Liver (tissue), 9 donors: ENCODE results near the gene TMEM218. TPM values are rescaled to one million over a fixed set of nuclear protein-coding genes. Genes with fewer than 3 reads are reported as not detected.

ENCODE experiments used
- DNase-seq: peaks from one replicate; pipeline ENCODE4 v3.0.0-alpha.2; 2017; ENCODE audit warnings: low spot score
- H3K27ac ChIP-seq, 2 donors: one replicate each; pipeline ENCODE4 v1.7.0; 2013; ENCODE audit warnings: inconsistent platforms in 2 of 2, low read length in 2 of 2, control low read depth in 1 of 2, low read depth in 1 of 2, mild to moderate bottlenecking in 1 of 2
- H3K27me3 ChIP-seq, 4 donors: one replicate each; pipeline versions ENCODE4 v1.6.1 to v1.7.0; 2013; ENCODE audit warnings: low read length in 3 of 4, inconsistent platforms in 1 of 4, mild to moderate bottlenecking in 1 of 4, moderate library complexity in 1 of 4; ENCODE audit not compliant: control insufficient read depth in 4 of 4, insufficient read depth in 4 of 4
- H3K36me3 ChIP-seq, 4 donors: one replicate each; pipeline versions ENCODE4 v1.6.1 to v1.7.0; 2013; ENCODE audit warnings: low read length in 3 of 4, mild to moderate bottlenecking in 3 of 4, low read depth in 1 of 4, moderate library complexity in 1 of 4; ENCODE audit not compliant: control insufficient read depth in 4 of 4, insufficient read depth in 3 of 4
- H3K4me1 ChIP-seq, 4 donors: one replicate each; pipeline versions ENCODE4 v1.6.1 to v1.7.0; 2013; ENCODE audit warnings: low read length in 3 of 4, mild to moderate bottlenecking in 3 of 4, moderate library complexity in 1 of 4; ENCODE audit not compliant: control insufficient read depth in 4 of 4, insufficient read depth in 4 of 4
- H3K4me3 ChIP-seq, 3 donors: one replicate each; pipeline versions ENCODE4 v1.6.1 to v1.7.0; 2013; ENCODE audit warnings: low read length in 3 of 3, control low read depth in 1 of 3, low read depth in 1 of 3, mild to moderate bottlenecking in 1 of 3
- H3K9ac ChIP-seq, 2 donors: one replicate each; pipeline ENCODE4 v1.7.0; 2013; ENCODE audit warnings: low read length in 2 of 2, mild to moderate bottlenecking in 2 of 2, moderate library complexity in 2 of 2, control low read depth in 1 of 2, low read depth in 1 of 2
- H3K9me3 ChIP-seq, 4 donors: one replicate each; pipeline versions ENCODE4 v1.6.1 to v1.7.0; 2013; ENCODE audit warnings: low read length in 3 of 4; ENCODE audit not compliant: control insufficient read depth in 4 of 4
- ATF3 ChIP-seq: IDR thresholded peaks from 2 replicates; pipeline ENCODE4 v1.6.1; 2016; ENCODE audit warnings: antibody characterized with exemption
- CTCF ChIP-seq: fragments of 150-350 bp; IDR thresholded peaks from 2 replicates; pipeline ENCODE4 v1.5.1; 2017; ENCODE audit warnings: improper control_type of control experiment, low read depth, low read length; ENCODE audit not compliant: missing input control
- EGR1 ChIP-seq, 2 donors: IDR thresholded peaks; 2 replicates each; pipeline ENCODE4 v1.6.1; 2016 to 2018; ENCODE audit warnings: antibody characterized with exemption in 2 of 2, low read depth in 2 of 2
- FOXA1 ChIP-seq: IDR thresholded peaks from 2 replicates; pipeline ENCODE4 v1.6.1; 2016; ENCODE audit warnings: antibody characterized with exemption
- FOXA2 ChIP-seq: IDR thresholded peaks from 2 replicates; pipeline ENCODE4 v1.6.1; 2016; ENCODE audit warnings: antibody characterized with exemption
- GABPA ChIP-seq, 2 donors: IDR thresholded peaks in 1 of 2; conservative IDR thresholded peaks in 1 of 2; 2 replicates each; pipeline ENCODE4 v1.6.1; 2016; ENCODE audit warnings: antibody characterized with exemption in 2 of 2, mild to moderate bottlenecking in 1 of 2, moderate library complexity in 1 of 2
- HNF4A ChIP-seq, 2 donors: conservative IDR thresholded peaks; 2 replicates each; pipeline ENCODE4 v1.6.1; 2016; ENCODE audit warnings: antibody characterized with exemption in 2 of 2, mild to moderate bottlenecking in 2 of 2
- HNF4G ChIP-seq: IDR thresholded peaks from 2 replicates; pipeline ENCODE4 v1.6.1; 2016; ENCODE audit warnings: antibody characterized with exemption
- JUND ChIP-seq, 2 donors: IDR thresholded peaks; 2 replicates each; pipeline ENCODE4 v1.6.1; 2016; ENCODE audit warnings: antibody characterized with exemption in 2 of 2
- MAX ChIP-seq: IDR thresholded peaks from 2 replicates; pipeline ENCODE4 v1.6.1; 2016; ENCODE audit warnings: antibody characterized with exemption
- NR2F2 ChIP-seq: IDR thresholded peaks from 2 replicates; pipeline ENCODE4 v1.6.1; 2016; ENCODE audit warnings: antibody characterized with exemption
- RAD21 ChIP-seq, 2 donors: IDR thresholded peaks; 2 replicates each; pipeline ENCODE4 v1.6.1; 2016; ENCODE audit warnings: antibody characterized with exemption in 2 of 2, mild to moderate bottlenecking in 2 of 2
- REST ChIP-seq: IDR thresholded peaks from 2 replicates; pipeline ENCODE4 v1.6.1; 2016; ENCODE audit warnings: antibody characterized with exemption, mild to moderate bottlenecking
- RXRA ChIP-seq, 2 donors: IDR thresholded peaks; 2 replicates each; pipeline ENCODE4 v1.6.1; 2017 to 2018; ENCODE audit warnings: antibody characterized with exemption in 2 of 2, mild to moderate bottlenecking in 1 of 2
- SP1 ChIP-seq: IDR thresholded peaks from 2 replicates; pipeline ENCODE4 v1.6.1; 2018; ENCODE audit warnings: antibody characterized with exemption, mild to moderate bottlenecking
- TAF1 ChIP-seq: conservative IDR thresholded peaks from 2 replicates; pipeline ENCODE4 v1.6.1; 2016; ENCODE audit warnings: antibody characterized with exemption, mild to moderate bottlenecking
- YY1 ChIP-seq: IDR thresholded peaks from 2 replicates; pipeline ENCODE4 v1.6.1; 2016; ENCODE audit warnings: antibody characterized with exemption, mild to moderate bottlenecking
- ZBTB33 ChIP-seq: IDR thresholded peaks from 2 replicates; pipeline ENCODE4 v1.6.1; 2016; ENCODE audit warnings: antibody characterized with exemption
- WGBS: extraction: QIAGEN DNeasy Blood & Tissue Kit; methylation state at CpG from one replicate; pipeline ENCODE4 v1.1.7; 2013; 5-methylcytosine and 5-hydroxymethylcytosine counted together
- polyA plus RNA-seq, 2 donors: library from polyadenylated mRNA; stranded (reverse) in 1 of 2; unstranded in 1 of 2; fragments of 200-250 nt in 1 of 2; fragments of >200 nt in 1 of 2; fragmentation: Nextera tagmentation in 1 of 2; extraction: Ambion mirVana in 1 of 2; gene quantifications; one replicate each; pipeline versions ENCODE4 v1.2.1 to v1.2.3, GENCODE V29; 2013 to 2015
- total RNA-seq, 2 donors: library from RNA; depleted of rRNA; stranded (reverse); fragments of >200 nt; gene quantifications; one replicate each; pipeline ENCODE4 v1.2.3, GENCODE V29; 2014
- donor health status: healthy.
- donor health status: healthy.
- donor health status: healthy.
- donor health status: healthy.
- donor health status: healthy.

TMEM218 gene
- total and polyA plus RNA-seq, 4 donors = 11.1 to 16.4 (median 14.1) TPM

- H3K27ac ChIP-seq = no peak overlapping the region
- no peaks in the 10 kb centered on the region for H3K9me3 ChIP-seq
- TF ChIP-seq HNF4G = no peak
- no peak for TF ChIP-seq RAD21 (IDR thresholded peaks at IDR 0.05)
- peaks cover 0 to 1% (median 0%) of the 10 kb centered on the region in 4 donors for H3K4me1 ChIP-seq
- H3K36me3 ChIP-seq = no peaks in the 10 kb centered on the region
- H3K27me3 ChIP-seq = no peaks in the 10 kb centered on the region
- DNase-seq = no peak
- 83% methylated on average over 22 of the region's 22 CpGs for WGBS
- H3K4me3 ChIP-seq = no peak overlapping the region
- H3K9ac ChIP-seq = no peak overlapping the region
These were observed 18.0 kb upstream of the TMEM218 start for GRCh38 chr11:125129316-125129993.

- H3K36me3 ChIP-seq = no peaks in the 10 kb centered on the region
- TF ChIP-seq NR2F2 = no peak
- no peak for TF ChIP-seq TAF1
- no peak for TF ChIP-seq GABPA (IDR thresholded peaks at IDR 0.05 in 1 of 2, conservative IDR thresholded peaks at IDR 0.05 in 1 of 2)
- no peak for TF ChIP-seq RXRA (IDR thresholded peaks at IDR 0.05)
- 85% methylated on average over 4 of the region's 4 CpGs for WGBS
These were observed 17.0 kb upstream of the TMEM218 start for GRCh38 chr11:125128450-125128849.

GRCh38 chr11:125124618-125124992, 13.2 kb upstream of the TMEM218 start:
- TF ChIP-seq YY1 = no peak
- no peak for TF ChIP-seq REST
- no peak for TF ChIP-seq ZBTB33
- no peak for TF ChIP-seq MAX
- no peak for TF ChIP-seq JUND (IDR thresholded peaks at IDR 0.05)
- TF ChIP-seq CTCF = no peak
- TF ChIP-seq EGR1 (IDR thresholded peaks at IDR 0.05; ENCODE audit: low read depth in 2 of 2) = no peak
- no peak for TF ChIP-seq RAD21 (IDR thresholded peaks at IDR 0.05)
- TF ChIP-seq HNF4G = no peak
- TF ChIP-seq RXRA (IDR thresholded peaks at IDR 0.05) = no peak
- TF ChIP-seq TAF1 = no peak
- TF ChIP-seq FOXA1 = no peak
- TF ChIP-seq HNF4A (conservative IDR thresholded peaks at IDR 0.05) = no peak
- no peak for TF ChIP-seq NR2F2
- TF ChIP-seq FOXA2 = no peak
- no peak for TF ChIP-seq ATF3
- TF ChIP-seq GABPA (IDR thresholded peaks at IDR 0.05 in 1 of 2, conservative IDR thresholded peaks at IDR 0.05 in 1 of 2) = no peak
- TF ChIP-seq SP1 = no peak
- no peaks in the 10 kb centered on the region for H3K36me3 ChIP-seq
- DNase-seq = no peak
- peaks cover 0 to 19% (median 7%) of the 10 kb centered on the region in 4 donors for H3K4me1 ChIP-seq
- no peak overlapping the region for H3K27ac ChIP-seq
- H3K4me3 ChIP-seq = no peak overlapping the region
- 81% methylated on average over 4 of the region's 4 CpGs for WGBS
- H3K9ac ChIP-seq = no peak overlapping the region
- no peaks in the 10 kb centered on the region for H3K9me3 ChIP-seq
- H3K27me3 ChIP-seq = no peaks in the 10 kb centered on the region

More at GRCh38 chr11:125128450-125128849, 17.0 kb upstream of the TMEM218 start:
- Histone ChIP-seq H3K4me3 (no peak overlapping the region), H3K27ac (no peak overlapping the region), H3K27me3 (no peaks in the 10 kb centered on the region), H3K9me3 (no peaks in the 10 kb centered on the region), H3K4me1 (peaks cover 0 to 11% (median 5%) of the 10 kb centered on the region in 4 donors), H3K9ac (no peak overlapping the region)
- DNase-seq = no peak
